Measurements from ENCODE around the gene TRPM4.
"Not testable (repeated sequence)": the region's sequence is repeated elsewhere in the genome, so short reads cannot be mapped to it uniquely, and the experiment has no call there.

The TRPM4 gene

DNA sequence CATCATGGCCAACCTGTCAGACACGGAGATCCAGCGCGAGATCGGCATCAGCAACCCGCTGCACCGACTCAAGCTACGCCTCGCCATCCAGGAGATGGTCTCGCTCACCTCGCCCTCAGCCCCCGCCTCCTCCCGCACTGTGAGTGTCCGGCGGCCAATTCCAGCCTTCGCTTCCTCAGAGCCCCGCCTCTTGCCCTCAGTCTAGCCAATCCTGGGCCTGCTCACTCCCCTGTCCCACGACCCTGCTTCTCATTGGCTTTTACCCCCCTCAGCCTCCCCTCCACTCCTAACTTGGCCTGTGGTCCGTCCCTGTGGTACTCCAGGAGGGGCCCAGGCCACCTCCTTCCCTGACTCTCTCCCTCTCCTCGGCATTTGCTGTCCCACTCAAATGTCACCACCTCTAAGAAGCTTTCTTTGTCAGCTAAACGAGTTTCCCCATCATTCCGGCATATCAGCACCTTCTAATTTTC lies 14.7 kb upstream of the TRPM4 start:
- peaks cover 40% of the 10 kb centered on the region for H3K27me3 ChIP-seq (replicated peaks; ENCODE audit: insufficient read depth, low read length)
- peak overlapping the region; percentile 24; the same call in 1 of the 2 replicates for H3K4me3 ChIP-seq (ENCODE audit: low read length)
- no peaks in the 10 kb centered on the region for H3F3A ChIP-seq (ENCODE audit: insufficient read depth, low read length)
- DNase-seq = peak; percentile 65
- no peaks in the 10 kb centered on the region for H4K20me1 ChIP-seq (ENCODE audit: insufficient read depth, low read length)
- no peaks in the 10 kb centered on the region for H3K36me3 ChIP-seq (replicated peaks; ENCODE audit: insufficient read depth, low read length)
- H2AFZ ChIP-seq (ENCODE audit: low read length) = peak overlapping the region; percentile 80
- no peaks in the 10 kb centered on the region for H3K9me3 ChIP-seq (replicated peaks; ENCODE audit: insufficient read depth, low read length)
- H3K9ac ChIP-seq (ENCODE audit: low read length) = no peak overlapping the region
- H3K79me2 ChIP-seq (ENCODE audit: low read length) = no peaks in the 10 kb centered on the region
- no peak overlapping the region for H3K27ac ChIP-seq (ENCODE audit: low read length)
- H3K4me1 ChIP-seq (ENCODE audit: low read length) = peaks cover 6% of the 10 kb centered on the region; the same call in 1 of the 2 replicates
- peak overlapping the region; percentile 53; the same call in 1 of the 2 replicates for H3K4me2 ChIP-seq (ENCODE audit: low read depth, low read length)
- TF ChIP-seq EZH2 (optimal IDR thresholded peaks at IDR 0.05; ENCODE audit: low read depth, low read length) (no peak), EZH2phosphoT487 (IDR thresholded peaks at IDR 0.05; ENCODE audit: low read length) (no peak)
- TF ChIP-seq, protein P1, sequence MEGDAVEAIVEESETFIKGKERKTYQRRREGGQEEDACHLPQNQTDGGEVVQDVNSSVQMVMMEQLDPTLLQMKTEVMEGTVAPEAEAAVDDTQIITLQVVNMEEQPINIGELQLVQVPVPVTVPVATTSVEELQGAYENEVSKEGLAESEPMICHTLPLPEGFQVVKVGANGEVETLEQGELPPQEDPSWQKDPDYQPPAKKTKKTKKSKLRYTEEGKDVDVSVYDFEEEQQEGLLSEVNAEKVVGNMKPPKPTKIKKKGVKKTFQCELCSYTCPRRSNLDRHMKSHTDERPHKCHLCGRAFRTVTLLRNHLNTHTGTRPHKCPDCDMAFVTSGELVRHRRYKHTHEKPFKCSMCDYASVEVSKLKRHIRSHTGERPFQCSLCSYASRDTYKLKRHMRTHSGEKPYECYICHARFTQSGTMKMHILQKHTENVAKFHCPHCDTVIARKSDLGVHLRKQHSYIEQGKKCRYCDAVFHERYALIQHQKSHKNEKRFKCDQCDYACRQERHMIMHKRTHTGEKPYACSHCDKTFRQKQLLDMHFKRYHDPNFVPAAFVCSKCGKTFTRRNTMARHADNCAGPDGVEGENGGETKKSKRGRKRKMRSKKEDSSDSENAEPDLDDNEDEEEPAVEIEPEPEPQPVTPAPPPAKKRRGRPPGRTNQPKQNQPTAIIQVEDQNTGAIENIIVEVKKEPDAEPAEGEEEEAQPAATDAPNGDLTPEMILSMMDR (IDR thresholded peaks at IDR 0.05; ENCODE audit: low read length) = no peak
- no peaks in the 10 kb centered on the region for H3K9me2 ChIP-seq (replicated peaks; ENCODE audit: insufficient read depth, low read length)

DNA sequence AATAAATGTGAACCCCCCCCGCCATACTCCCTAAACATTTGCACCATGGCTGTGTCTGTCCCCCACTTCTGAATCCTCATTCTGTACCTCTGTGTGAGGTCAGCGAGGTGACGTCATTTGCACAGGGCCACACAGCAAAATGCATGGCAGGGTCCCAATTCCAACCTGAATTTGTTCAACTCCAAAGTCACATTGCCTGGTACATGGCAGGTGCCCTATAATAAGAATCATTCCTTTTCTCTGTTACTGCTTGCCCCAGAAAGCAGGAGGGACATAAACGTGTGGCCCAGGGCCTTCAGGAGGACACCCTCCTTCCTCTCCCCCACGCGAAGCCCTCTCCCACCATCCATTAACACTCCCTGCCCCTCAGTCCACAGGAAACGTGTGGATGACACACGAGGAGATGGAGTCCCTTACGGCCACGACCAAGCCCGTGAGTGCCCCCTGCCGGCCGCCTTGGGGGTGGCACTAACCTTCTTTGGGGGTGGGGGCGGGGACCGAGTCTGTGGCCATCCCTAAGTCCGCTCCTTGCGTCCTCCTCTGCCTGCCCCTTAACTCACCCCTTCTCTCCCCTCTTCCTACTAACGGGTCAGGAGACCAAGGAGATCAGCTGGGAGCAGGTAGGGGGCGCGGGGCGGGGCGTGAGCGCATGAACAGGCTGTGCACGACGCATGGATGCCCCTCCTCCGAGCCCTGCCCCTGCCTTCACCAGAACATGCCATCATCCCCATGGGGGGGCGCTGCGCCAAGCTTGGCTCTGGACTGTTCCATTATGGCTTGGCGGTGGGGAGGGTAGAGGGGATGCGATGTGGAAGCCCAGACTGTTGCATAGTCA lies 11.8 kb upstream of the TRPM4 start:
- Histone ChIP-seq H3F3A (ENCODE audit: insufficient read depth, low read length) (no peaks in the 10 kb centered on the region), H4K20me1 (ENCODE audit: insufficient read depth, low read length) (no peaks in the 10 kb centered on the region), H3K4me2 (ENCODE audit: low read depth, low read length) (peak overlapping the region; percentile 27; the same call in 1 of the 2 replicates), H3K9me3 (replicated peaks; ENCODE audit: insufficient read depth, low read length) (no peaks in the 10 kb centered on the region), H2AFZ (ENCODE audit: low read length) (peak overlapping the region; percentile 44), H3K4me1 (ENCODE audit: low read length) (peaks cover 11% of the 10 kb centered on the region; the same call in 1 of the 2 replicates), H3K36me3 (replicated peaks; ENCODE audit: insufficient read depth, low read length) (no peaks in the 10 kb centered on the region), H3K79me2 (ENCODE audit: low read length) (no peaks in the 10 kb centered on the region), H3K27ac (ENCODE audit: low read length) (no peak overlapping the region), H3K4me3 (ENCODE audit: low read length) (no peak overlapping the region), H3K27me3 (replicated peaks; ENCODE audit: insufficient read depth, low read length) (peaks cover 45% of the 10 kb centered on the region), H3K9me2 (replicated peaks; ENCODE audit: insufficient read depth, low read length) (no peaks in the 10 kb centered on the region), H3K9ac (ENCODE audit: low read length) (no peak overlapping the region)
- TF ChIP-seq, protein P1 (IDR thresholded peaks at IDR 0.05; ENCODE audit: low read length) = peak; percentile 89
- no peak for TF ChIP-seq EZH2 (optimal IDR thresholded peaks at IDR 0.05; ENCODE audit: low read depth, low read length)
- DNase-seq = peak; percentile 63

DNA sequence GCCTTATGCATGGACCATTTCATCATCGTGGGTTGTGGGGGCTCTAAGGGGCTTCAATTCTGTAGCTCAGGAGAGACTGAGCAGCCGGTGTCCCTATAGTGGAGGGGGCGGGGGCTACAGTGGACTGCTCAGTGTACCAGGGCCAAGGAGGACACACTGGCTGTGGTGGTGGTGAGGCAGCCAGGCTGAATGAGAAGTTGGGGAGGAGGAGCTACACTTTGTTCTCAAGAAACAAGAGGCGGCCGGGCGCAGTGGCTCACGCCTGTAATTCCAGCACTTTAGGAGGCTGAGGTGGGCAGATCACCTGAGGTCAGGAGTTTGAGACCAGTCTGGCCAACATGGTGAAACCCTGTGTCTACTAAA lies 11.2 kb upstream of the TRPM4 start:
- not testable (repeated sequence) for H4K20me1 ChIP-seq (ENCODE audit: insufficient read depth, low read length); H2AFZ ChIP-seq (ENCODE audit: low read length); H3K27ac ChIP-seq (ENCODE audit: low read length); H3K9me3 ChIP-seq (replicated peaks; ENCODE audit: insufficient read depth, low read length); H3F3A ChIP-seq (ENCODE audit: insufficient read depth, low read length); H3K9ac ChIP-seq (ENCODE audit: low read length); DNase-seq; H3K79me2 ChIP-seq (ENCODE audit: low read length); H3K36me3 ChIP-seq (replicated peaks; ENCODE audit: insufficient read depth, low read length); H3K9me2 ChIP-seq (replicated peaks; ENCODE audit: insufficient read depth, low read length); H3K4me3 ChIP-seq (ENCODE audit: low read length)
- peaks cover 50% of the 10 kb centered on the region for H3K27me3 ChIP-seq (replicated peaks; ENCODE audit: insufficient read depth, low read length)
- H3K4me1 ChIP-seq (ENCODE audit: low read length) = peaks cover 11% of the 10 kb centered on the region; the same call in 1 of the 2 replicates
- H3K4me2 ChIP-seq (ENCODE audit: low read depth, low read length) = peak overlapping the region; percentile 27; the same call in 1 of the 2 replicates

All from MM.1S (cell line).